Suprapubic skin (tissue), 4 donors: ENCODE measurements around the gene ZNF521. TPM values are rescaled to one million over a fixed set of nuclear protein-coding genes. Genes with fewer than 3 reads are reported as not detected.

Experiments used
- DNase-seq, 2 donors: peaks; one replicate each; pipeline ENCODE4 v3.0.0-alpha.2; 2019; ENCODE audit warnings: low spot score in 2 of 2
- H3K27ac ChIP-seq: fragments of 200-600 bp; sonication (generic); one replicate; pipeline ENCODE4 v1.5.1; 2019
- H3K27me3 ChIP-seq: fragments of 200-600 bp; sonication (generic); one replicate; pipeline ENCODE4 v1.5.1; 2019
- H3K36me3 ChIP-seq: fragments of 200-600 bp; sonication (generic); one replicate; pipeline ENCODE4 v1.5.1; 2019
- H3K4me1 ChIP-seq: fragments of 200-600 bp; sonication (generic); one replicate; pipeline ENCODE4 v1.5.1; 2019
- H3K4me3 ChIP-seq: fragments of 200-600 bp; sonication (generic); one replicate; pipeline ENCODE4 v1.5.1; 2019; ENCODE audit warnings: mild to moderate bottlenecking
- H3K9me3 ChIP-seq: fragments of 200-600 bp; sonication (generic); one replicate; pipeline ENCODE4 v1.5.1; 2019
- EP300 ChIP-seq: sonication (generic); formaldehyde crosslinking; IDR thresholded peaks from one replicate; pipeline ENCODE4 v1.6.1; 2017; ENCODE audit warnings: antibody characterized with exemption
- POLR2A ChIP-seq, 2 donors: fragments of 450-650 bp; IDR thresholded peaks; one replicate each; pipeline ENCODE4 v1.6.1; 2017; ENCODE audit warnings: antibody characterized with exemption in 2 of 2, mild to moderate bottlenecking in 2 of 2, moderate library complexity in 2 of 2
- POLR2AphosphoS5 ChIP-seq, 3 donors: sonication (generic); formaldehyde crosslinking; IDR thresholded peaks; one replicate each; pipeline ENCODE4 v1.6.1; 2017; ENCODE audit warnings: antibody characterized with exemption in 3 of 3
- WGBS: methylation state at CpG from one replicate; pipeline ENCODE4 v1.1.5; 2018; 5-methylcytosine and 5-hydroxymethylcytosine counted together
- total RNA-seq, 4 donors: library from RNA; depleted of rRNA; stranded (reverse); fragments of >200 nt; gene quantifications; one replicate each; pipeline ENCODE4 v1.1.0, GENCODE V29; 2016
- TF ChIP-seq, protein P1 (sequence below), 2 donors: fragments of 200-600 bp in 1 of 2; fragments of 450-650 bp in 1 of 2; sonication (generic) in 1 of 2; IDR thresholded peaks; one replicate each; pipeline ENCODE4 v1.5.1; 2016 to 2019; ENCODE audit warnings: antibody characterized with exemption in 2 of 2, mild to moderate bottlenecking in 1 of 2, moderate library complexity in 1 of 2

The ZNF521 gene
- total RNA-seq, 4 donors from 2014 or later, result 6.4 to 13.2 (median 10.1) TPM

DNA sequence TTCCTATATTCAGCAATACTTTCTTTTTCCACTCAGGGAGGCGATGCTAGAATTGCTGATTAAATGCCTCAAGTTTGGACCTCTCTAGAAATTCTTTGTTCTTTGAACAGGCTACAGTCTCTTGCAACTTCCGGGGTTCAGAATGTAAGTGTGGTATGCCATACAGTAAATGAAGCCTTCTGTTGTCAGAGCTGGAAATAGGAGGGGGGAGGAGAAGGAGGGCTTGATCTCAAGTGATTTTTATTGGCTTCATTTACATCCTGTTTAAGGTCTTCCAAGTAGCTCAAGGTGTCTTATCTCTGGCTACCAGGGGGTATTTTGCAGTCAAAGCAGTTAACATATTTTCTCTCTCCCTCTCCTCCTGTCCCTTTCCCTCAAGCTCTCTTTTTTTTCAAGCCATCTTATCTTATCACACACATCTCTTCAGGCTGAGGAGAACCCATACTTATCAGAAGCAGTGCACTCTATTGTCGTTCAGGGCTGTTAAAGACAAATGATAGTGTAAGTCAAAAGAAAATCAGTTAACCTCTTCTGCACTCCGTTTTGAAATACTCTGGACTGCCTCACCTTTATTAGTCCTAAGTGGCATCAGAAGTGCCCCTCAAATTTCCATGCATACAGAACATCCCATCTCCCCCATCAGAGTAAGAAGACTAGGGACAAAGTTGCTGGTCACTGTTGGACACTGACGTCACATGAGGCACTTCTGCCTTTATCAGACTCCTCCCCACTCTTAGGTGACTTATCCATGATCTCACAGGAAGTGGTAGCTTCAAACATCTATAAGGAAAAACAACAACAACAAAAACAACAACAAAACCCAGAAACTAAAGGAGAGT lies 112.2 kb downstream of the ZNF521 start:
- H3K4me1 ChIP-seq, result peaks cover 2% of the 10 kb centered on the region
- no peak overlapping the region for H3K4me3 ChIP-seq
- H3K9me3 ChIP-seq, result no peaks in the 10 kb centered on the region
- TF ChIP-seq, protein P1, sequence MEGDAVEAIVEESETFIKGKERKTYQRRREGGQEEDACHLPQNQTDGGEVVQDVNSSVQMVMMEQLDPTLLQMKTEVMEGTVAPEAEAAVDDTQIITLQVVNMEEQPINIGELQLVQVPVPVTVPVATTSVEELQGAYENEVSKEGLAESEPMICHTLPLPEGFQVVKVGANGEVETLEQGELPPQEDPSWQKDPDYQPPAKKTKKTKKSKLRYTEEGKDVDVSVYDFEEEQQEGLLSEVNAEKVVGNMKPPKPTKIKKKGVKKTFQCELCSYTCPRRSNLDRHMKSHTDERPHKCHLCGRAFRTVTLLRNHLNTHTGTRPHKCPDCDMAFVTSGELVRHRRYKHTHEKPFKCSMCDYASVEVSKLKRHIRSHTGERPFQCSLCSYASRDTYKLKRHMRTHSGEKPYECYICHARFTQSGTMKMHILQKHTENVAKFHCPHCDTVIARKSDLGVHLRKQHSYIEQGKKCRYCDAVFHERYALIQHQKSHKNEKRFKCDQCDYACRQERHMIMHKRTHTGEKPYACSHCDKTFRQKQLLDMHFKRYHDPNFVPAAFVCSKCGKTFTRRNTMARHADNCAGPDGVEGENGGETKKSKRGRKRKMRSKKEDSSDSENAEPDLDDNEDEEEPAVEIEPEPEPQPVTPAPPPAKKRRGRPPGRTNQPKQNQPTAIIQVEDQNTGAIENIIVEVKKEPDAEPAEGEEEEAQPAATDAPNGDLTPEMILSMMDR (IDR thresholded peaks at IDR 0.05), result no peak
- TF ChIP-seq POLR2A (IDR thresholded peaks at IDR 0.05) (no peak), EP300 (no peak)
- WGBS, result 50% methylated on average over 5 of the region's 5 CpGs
- H3K27ac ChIP-seq, result no peak overlapping the region
- H3K36me3 ChIP-seq, result no peaks in the 10 kb centered on the region
- no peaks in the 10 kb centered on the region for H3K27me3 ChIP-seq
- DNase-seq, result no peak

DNA sequence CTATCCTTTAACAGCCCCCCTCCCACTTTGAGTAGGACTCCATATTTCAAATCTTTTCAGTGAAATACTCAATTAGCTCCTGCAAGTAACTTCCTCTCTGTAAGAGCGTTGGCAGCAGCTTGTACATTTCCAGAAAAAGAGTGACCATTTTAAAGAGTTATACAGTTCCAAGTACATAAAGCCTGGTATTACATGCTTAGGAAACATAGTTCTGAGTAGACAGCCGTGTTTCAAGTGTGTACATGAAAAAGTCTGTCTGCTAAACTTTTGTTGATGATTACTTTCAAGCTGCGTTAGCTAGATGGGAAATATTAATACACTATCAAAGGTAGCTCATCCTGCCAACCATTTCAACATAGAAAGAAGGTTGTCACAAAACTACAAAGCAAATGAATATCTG lies 112.8 kb downstream of the ZNF521 start:
- Histone ChIP-seq H3K9me3 (no peaks in the 10 kb centered on the region), H3K27ac (no peak overlapping the region), H3K36me3 (no peaks in the 10 kb centered on the region), H3K27me3 (no peaks in the 10 kb centered on the region), H3K4me1 (no peaks in the 10 kb centered on the region), H3K4me3 (no peak overlapping the region)
- DNase-seq, result no peak
- no peak for TF ChIP-seq POLR2AphosphoS5 (IDR thresholded peaks at IDR 0.05)
- TF ChIP-seq, protein P1 (IDR thresholded peaks at IDR 0.05), result no peak
- TF ChIP-seq POLR2A (IDR thresholded peaks at IDR 0.05), result no peak
- TF ChIP-seq EP300, result no peak
- 54% methylated on average over 3 of the region's 3 CpGs for WGBS

DNA sequence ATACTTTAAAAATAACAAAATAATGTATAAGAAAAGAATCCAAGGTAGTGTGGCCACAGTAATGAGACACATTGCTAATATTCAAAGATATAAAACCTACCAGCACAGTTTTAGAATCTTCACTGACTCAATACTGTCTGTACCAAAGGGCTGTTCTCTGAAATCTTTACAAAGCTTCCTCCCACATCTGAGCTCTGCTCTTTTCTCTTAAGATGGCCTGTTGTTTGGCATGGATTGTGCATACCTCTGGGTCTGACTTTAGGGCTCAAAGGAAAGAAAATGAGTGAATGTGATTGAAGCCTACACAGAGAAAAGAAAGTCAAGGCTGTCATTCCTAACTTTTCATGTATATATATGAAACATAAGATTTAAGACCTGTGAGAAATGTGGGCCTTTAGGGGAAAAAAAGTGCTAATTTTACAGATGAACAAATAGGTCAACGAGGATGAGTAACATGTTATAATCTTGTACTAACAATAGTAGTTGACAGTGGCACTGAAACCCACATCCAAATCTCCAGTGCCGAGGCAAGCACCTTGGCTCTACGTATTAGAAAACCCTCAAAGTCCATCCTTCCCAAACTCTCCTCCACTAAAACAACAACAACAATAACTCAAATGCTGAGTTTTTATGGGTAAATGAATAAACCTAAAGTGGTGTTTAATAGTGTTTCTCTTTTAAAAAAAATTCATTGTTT lies 114.2 kb downstream of the ZNF521 start:
- Histone ChIP-seq H3K36me3 (no peaks in the 10 kb centered on the region), H3K4me3 (no peak overlapping the region), H3K4me1 (peaks cover 6% of the 10 kb centered on the region), H3K27ac (no peak overlapping the region), H3K9me3 (no peaks in the 10 kb centered on the region), H3K27me3 (no peaks in the 10 kb centered on the region)
- WGBS, result 78% methylated on average over 3 of the region's 3 CpGs
- TF ChIP-seq POLR2AphosphoS5 (IDR thresholded peaks at IDR 0.05), result no peak
- TF ChIP-seq, protein P1 (IDR thresholded peaks at IDR 0.05), result no peak
- no peak for TF ChIP-seq POLR2A (IDR thresholded peaks at IDR 0.05)
- no peak for TF ChIP-seq EP300
- no peak for DNase-seq

DNA sequence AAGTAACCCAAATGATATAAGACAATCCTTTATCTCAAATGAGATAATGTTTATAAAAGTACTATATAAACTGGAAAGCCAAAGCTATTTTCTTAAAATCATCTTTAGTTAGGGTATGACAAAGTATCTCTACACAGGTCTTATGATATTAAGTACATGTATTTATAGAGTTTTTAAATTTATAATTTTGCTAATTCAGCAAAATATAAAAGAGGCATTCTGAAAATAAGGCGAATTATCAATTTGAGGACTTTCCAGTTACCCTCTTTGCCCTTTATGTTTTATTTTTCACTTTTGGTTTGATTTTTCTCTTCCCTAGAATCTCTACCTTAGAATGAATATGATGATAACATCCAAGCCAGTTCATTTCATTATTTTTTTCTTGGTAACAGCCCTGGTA lies 115.2 kb downstream of the ZNF521 start:
- Histone ChIP-seq H3K9me3 (no peaks in the 10 kb centered on the region), H3K4me1 (peaks cover 6% of the 10 kb centered on the region), H3K36me3 (no peaks in the 10 kb centered on the region), H3K27ac (no peak overlapping the region), H3K27me3 (no peaks in the 10 kb centered on the region), H3K4me3 (no peak overlapping the region)
- no peak for TF ChIP-seq POLR2AphosphoS5 (IDR thresholded peaks at IDR 0.05)
- no peak for TF ChIP-seq POLR2A (IDR thresholded peaks at IDR 0.05)
- TF ChIP-seq EP300, result no peak
- TF ChIP-seq, protein P1 (IDR thresholded peaks at IDR 0.05), result no peak
- no peak for DNase-seq
- WGBS, result 93% methylated on average over 1 of the region's 1 CpG

- Histone ChIP-seq H3K9me3 (no peaks in the 10 kb centered on the region), H3K27me3 (no peaks in the 10 kb centered on the region), H3K27ac (no peak overlapping the region), H3K36me3 (no peaks in the 10 kb centered on the region), H3K4me3 (no peak overlapping the region), H3K4me1 (peaks cover 12% of the 10 kb centered on the region)
- DNase-seq, result no peak
- 60% methylated on average over 9 of the region's 9 CpGs for WGBS
- TF ChIP-seq POLR2AphosphoS5 (IDR thresholded peaks at IDR 0.05) (no peak), EP300 (no peak), POLR2A (IDR thresholded peaks at IDR 0.05) (no peak)
- TF ChIP-seq, protein P1 (IDR thresholded peaks at IDR 0.05), result no peak
Measured at GRCh38 chr18:25235401-25236042, 116.4 kb downstream of the ZNF521 start.
